T47D (cell line): ENCODE data around the gene STYXL1.

Source experiments
- DNase-seq, 2 experiments: peaks; one replicate each; pipeline versions ENCODE4 v3.0.0 to v3.0.0-alpha.2; 2011 to 2012; ENCODE audit warnings: low read depth in 1 of 2, low spot score in 1 of 2
- JUND ChIP-seq: IDR thresholded peaks from 2 replicates; pipeline ENCODE4 v1.6.1; 2012; ENCODE audit warnings: low read depth
- in situ Hi-C: cut with HindIII; loops from 2 replicates; pipeline ENCODE4 v1.10.0; 2016; ENCODE audit warnings: low sequenced_read_pairs, low pct_unique_long_range_greater_than_20kb

Gene STYXL1

DNA sequence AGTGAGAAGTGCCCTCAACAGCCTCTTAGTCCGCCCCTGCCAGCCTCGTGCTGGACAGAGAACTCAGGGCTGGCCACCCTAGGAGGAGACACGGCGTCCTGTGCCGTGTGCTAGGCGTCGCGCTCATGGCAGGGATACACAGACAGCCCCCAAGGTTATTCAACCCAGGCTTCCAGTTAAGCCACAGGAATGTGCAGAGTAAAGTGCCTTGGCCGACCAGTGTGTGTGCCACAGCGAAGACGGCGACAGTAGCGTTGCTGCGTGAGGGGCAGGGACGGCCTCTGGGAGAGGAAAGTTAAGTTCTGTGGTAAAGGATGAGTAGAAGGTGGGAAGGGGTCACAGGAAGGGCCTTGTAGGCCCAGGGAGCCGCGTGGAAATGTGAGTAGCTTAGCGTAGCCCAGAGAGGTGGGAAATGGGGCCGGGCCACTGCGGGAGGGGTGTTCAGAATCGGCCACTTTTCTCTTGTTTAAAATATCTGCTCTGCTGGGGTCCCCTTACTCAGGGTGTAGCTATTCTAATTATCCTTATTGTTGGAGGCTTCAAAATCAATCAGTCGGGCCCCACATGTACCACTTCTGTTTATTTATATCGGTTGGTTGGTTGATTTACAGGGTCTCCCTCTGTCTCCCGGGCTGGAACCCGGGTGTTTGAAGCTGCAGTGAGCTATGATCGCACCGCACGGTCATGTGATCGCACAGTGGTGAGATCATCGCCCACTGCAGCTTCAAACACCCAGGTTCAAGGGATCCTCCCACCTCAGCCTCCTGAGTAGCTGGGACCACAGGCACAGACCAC, 77.9 kb downstream of the STYXL1 start:
- TF ChIP-seq JUND: no peak
- no peak for DNase-seq
- in situ Hi-C loops: no loop called here

DNA sequence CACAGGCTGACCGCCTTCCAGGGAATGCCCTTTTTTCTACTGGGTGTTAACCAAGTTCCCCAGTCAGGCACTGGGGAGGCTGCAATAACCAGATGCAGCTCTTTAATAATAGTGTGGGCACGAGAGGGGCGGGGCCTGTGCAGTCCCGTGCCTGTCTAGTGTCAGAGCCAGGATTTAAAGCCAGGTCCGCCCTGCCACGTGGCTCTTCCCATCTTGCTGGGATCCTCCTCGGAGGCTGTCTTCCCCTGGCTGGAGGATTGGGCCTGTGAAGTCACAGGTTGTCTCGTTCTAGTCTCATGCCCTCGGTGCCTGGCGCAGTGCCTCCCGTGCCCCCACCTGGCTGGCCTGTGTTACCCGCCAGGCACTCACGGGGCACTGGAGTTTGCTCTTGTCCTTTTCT, 78.6 kb downstream of the STYXL1 start:
- in situ Hi-C loops: no loop called here
- TF ChIP-seq JUND: no peak
- DNase-seq: no peak

DNA sequence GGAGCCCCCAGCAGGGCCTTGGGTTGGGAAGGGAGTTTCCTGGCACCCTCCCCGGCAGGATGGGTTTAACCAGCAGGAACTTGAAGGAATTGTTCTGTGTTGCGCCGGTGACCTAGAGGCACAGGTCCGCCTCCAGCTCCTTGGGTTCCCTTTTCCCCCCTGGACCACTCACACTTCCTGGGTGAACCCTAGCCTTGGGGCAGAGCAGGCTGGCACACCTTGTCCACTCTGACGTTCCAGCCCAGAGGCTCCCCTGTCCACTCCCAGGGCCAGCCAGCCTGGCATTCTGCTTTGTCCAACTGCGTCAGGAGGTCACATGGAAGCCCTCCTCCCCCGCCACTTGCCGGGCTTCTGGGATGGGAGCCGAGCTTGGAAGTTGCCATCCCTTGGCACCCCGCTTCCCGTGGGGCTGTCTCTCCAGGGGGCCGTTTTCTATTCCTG, 79.2 kb downstream of the STYXL1 start:
- in situ Hi-C loops: no loop called here
- no peak for TF ChIP-seq JUND
- no peak for DNase-seq

DNA sequence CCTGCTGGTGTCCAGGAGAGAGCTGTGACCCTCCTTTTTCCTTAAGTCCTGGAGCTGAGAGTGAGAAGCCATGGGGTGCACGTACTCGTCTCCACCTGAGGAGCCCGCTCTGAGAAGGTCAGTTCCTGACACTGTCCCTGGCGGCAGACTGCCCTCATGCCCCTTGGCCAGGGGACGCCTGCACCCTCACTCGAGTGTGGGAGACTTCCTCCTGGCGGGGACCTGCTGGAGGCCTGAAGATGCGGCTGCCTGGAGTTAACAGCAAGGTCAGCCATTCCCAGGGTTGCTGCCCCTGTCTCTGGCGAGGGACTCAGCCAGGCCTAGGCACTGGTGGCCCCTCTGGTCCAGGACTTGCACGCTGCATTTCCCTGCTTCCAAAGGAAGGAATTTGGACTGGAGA, 79.8 kb downstream of the STYXL1 start:
- in situ Hi-C loops: no loop called here
- TF ChIP-seq JUND: no peak

DNA sequence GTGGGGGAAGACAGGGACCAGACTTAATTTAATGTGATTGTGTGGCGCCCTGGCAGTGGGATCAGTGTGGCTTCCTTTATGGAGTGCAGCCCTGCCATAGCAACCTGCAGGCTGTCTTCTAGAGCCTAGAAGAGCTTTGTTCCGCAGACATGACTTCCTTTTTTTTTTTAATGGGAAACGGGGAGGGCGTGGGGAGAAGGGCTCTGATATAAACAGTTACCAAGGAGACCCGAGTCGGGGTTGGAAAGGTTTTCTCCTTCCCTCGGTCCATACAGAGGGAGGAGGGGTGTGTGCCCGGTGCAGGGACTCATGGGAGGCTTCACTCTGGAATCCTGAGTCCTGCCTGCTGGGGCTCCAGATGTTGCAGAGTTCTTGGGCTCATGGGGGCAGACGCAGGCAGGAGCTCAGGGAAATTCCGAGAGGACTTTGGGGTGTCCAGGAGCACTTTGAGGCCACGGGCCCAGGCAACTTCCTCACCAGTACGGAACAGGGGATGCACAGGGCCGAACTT, 80.3 kb downstream of the STYXL1 start:
- DNase-seq: no peak
- in situ Hi-C loops: no loop called here
- no peak for TF ChIP-seq JUND

More for the DNA sequence above, 79.8 kb downstream of the STYXL1 start:
- DNase-seq: no peak

GRCh38 chr7:75967055-75967454, 80.7 kb downstream of the STYXL1 start:
- DNase-seq: no peak
- no peak for TF ChIP-seq JUND
- in situ Hi-C loops: no loop called here

- in situ Hi-C loops: no loop called here
- DNase-seq: no peak
- no peak for TF ChIP-seq JUND
These were observed 81.4 kb downstream of the STYXL1 start for GRCh38 chr7:75966190-75966961.

- no peak for DNase-seq
- in situ Hi-C loops: no loop called here
- TF ChIP-seq JUND: no peak
These were observed 82.2 kb downstream of the STYXL1 start for GRCh38 chr7:75965617-75966016.

DNA sequence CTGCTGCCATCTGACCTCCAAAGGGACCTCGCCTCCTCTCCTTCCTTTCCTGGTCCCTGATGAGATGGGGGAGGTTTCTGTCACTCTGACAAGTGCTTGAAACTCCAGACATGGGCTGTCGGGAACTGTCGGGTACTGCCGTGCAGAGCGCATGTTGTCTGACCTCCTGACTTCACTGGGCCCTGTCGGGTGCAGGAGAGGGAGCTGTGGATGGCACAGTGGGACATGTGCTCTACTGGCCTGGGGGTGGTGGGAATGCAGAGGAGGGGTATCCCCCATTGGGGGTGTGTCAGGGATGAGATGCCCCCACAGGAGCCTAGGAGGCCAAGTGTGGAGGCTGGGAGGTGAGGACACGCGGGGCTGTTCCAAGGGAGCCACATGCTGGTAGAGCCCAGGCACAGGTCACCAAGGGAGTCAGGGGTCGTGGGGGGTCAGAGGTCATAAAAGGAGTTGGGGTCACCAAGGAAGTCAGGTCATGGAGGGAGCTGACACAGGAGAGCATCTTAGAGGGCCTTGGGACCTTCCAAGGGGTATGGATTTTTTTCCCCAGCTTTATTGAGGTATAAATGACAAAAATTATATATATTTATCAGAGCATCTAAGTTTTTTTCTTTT, 84.3 kb downstream of the STYXL1 start:
- in situ Hi-C loops: no loop called here
- DNase-seq: no peak
- no peak for TF ChIP-seq JUND

DNA sequence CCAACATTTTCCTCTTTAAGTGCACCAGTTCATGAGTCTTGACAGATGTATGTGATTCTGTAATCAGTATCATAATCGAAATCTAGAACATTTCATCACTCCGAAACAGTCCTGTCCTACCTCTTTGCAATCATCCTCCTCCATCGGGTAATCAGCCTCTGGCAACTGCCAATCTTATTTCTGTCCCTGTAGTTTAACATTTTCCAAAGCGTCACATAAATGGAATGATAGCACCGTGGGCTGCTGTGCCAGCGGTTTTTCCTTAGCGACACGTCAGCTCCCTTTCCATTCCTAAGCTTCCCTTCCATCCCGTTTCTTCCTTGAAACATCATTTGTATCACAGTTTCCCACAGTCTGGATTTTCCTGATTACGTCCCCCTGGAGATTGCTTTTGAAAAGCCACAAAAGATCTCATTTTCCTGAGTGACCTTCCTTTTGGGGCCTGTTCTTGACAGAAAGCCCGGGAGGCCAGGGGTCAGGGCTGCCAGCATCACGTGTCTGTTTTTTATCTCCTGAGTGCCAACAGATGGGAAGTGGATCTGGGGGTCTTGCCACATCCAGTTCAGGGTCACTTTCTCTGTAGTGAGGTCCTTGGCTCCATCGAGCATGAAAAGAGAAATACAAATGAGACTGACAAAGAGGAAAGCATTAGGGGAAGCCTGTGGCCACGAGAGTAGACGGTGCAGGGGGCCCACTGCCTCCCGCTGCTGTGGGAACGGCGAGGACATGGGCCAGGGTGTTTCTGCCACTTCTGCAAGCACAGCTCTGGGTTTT, 85.0 kb downstream of the STYXL1 start:
- no peak for TF ChIP-seq JUND
- in situ Hi-C loops: no loop called here
- no peak for DNase-seq

DNA sequence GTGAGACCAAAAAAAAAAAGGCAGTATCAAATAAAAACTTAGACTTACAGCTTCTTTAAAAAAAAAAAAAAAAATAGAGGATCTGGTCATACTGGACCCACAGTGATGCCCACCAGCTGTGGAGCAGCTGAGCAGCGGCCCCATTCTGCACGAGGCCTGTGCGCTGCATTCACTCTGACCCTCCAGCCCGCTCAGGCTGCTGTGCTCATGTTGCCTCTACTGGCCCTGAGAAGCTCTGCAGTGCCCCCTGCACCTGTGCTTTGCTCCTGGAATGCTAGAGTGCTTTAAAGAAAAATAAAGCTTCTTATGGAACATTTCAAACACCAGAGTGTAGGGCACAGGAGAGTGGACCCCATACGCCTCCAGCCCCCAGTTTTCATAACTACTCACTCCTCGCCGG, 86.6 kb downstream of the STYXL1 start:
- DNase-seq: no peak
- in situ Hi-C loops: no loop called here

GRCh38 chr7:75960372-75960771, 87.4 kb downstream of the STYXL1 start:
- TF ChIP-seq JUND: no peak
- in situ Hi-C loops: no loop called here
- no peak for DNase-seq

More for the DNA sequence above, 86.6 kb downstream of the STYXL1 start:
- TF ChIP-seq JUND: no peak
